H1 (cell line): Measurements from ENCODE around the gene ADRB1. TPM values are rescaled to one million over a fixed set of nuclear protein-coding genes. Genes with fewer than 3 reads are reported as not detected.

Source experiments
- CHD2 ChIP-seq: IDR thresholded peaks from 2 replicates; pipeline ENCODE4 v1.6.1; 2012; ENCODE audit warnings: low read length, improper control_type of control experiment
- POLR2A ChIP-seq, 2 experiments: IDR thresholded peaks; 1 replicate in 1 of 2; 2 replicates in 1 of 2; pipeline ENCODE4 v1.6.1; 2011; ENCODE audit warnings: low read depth in 2 of 2, low read length in 2 of 2, mild to moderate bottlenecking in 2 of 2; ENCODE audit errors: control extremely low read depth in 1 of 2
- RFX5 ChIP-seq: IDR thresholded peaks from 2 replicates; pipeline ENCODE4 v1.6.1; 2011; ENCODE audit warnings: low read depth, low read length, improper control_type of control experiment, borderline replicate concordance
- RXRA ChIP-seq: IDR thresholded peaks from 2 replicates; pipeline ENCODE4 v1.6.1; 2011; ENCODE audit warnings: low read depth, mild to moderate bottlenecking, low read length, moderate library complexity; ENCODE audit not compliant: insufficient read depth
- SIN3A ChIP-seq, 2 experiments: IDR thresholded peaks in 1 of 2; conservative IDR thresholded peaks in 1 of 2; 2 replicates each; pipeline ENCODE4 v1.6.1; 2011 to 2012; ENCODE audit warnings: low read length in 2 of 2, improper control_type of control experiment in 1 of 2, low read depth in 1 of 2, mild to moderate bottlenecking in 1 of 2
- SRF ChIP-seq: IDR thresholded peaks from 2 replicates; pipeline ENCODE4 v1.6.1; 2011; ENCODE audit warnings: mild to moderate bottlenecking, low read depth, low read length, moderate library complexity
- polyA plus RNA-seq, 7 experiments: library from polyadenylated mRNA; depleted of rRNA in 3 of 7; stranded (reverse) in 5 of 7; unstranded in 2 of 7; fragments of >200 nt in 5 of 7; fragments of 200-250 nt in 2 of 7; gene quantifications; 1 replicate in 5 of 7; 2 replicates in 1 of 7; 4 replicates in 1 of 7; pipeline versions ENCODE4 v1.2.1 to v1.2.3, GENCODE V29; 2011 to 2013; ENCODE audit warnings: missing spikeins in 2 of 7, mixed read lengths in 2 of 7
- total RNA-seq: library from RNA; stranded (reverse); fragmentation: NEBNext Ultra II Directional; extraction: Animal tissue kit (Norgen Biotek cat#: 25700); gene quantifications from 2 replicates; pipeline ENCODE4 v1.2.1, GENCODE V29; 2021

ADRB1 gene
- total and polyA plus RNA-seq, 2 of the 8 experiments (the other 6 are each of a cell fraction or from before 2014, with no cell fraction given): 0.14 to 0.48 TPM

DNA sequence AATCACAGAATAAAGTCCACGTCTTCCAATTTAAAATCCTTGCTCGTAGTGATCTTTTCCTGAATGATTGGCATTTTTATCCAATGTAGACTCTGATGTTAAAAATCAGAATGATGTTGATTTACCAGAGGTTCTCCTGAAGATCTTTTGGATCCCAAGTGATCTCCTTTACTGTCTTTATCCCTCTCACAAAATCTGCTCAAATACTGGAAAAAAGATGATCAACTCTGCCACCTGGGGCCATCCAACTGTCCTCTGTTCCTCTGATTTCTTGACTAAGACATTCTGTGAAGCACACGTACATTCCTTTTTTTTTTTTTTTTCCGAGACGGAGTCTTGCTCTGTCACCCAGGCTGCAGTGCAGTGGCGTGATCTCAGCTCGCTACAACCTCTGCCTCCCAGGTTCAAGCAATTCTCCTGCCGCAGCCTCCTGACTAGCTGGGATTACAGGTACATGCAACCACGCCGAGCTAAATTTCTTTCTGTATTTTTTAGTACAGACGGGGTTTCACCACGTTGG lies 18.0 kb upstream of the ADRB1 start (continued):
- TF ChIP-seq RFX5 (no peak), SIN3A (conservative IDR thresholded peaks at IDR 0.05 in 1 of 2, IDR thresholded peaks at IDR 0.05 in 1 of 2; ENCODE audit: low read depth in 1 of 2, low read length in 2 of 2) (no peak), SRF (no peak), RXRA (no peak), POLR2A (IDR thresholded peaks at IDR 0.05; ENCODE audit: control extremely low read depth in 1 of 2, low read depth in 2 of 2, low read length in 2 of 2) (no peak), CHD2 (no peak)
